H1 (cell line): ENCODE data around the gene SLC8A3. TPM values are rescaled to one million over a fixed set of nuclear protein-coding genes. Genes with fewer than 3 reads are reported as not detected.

ENCODE experiments used
- CTCF ChIA-PET: fragments of 300-600 bp; sonication (Branson Sonifier 250); formaldehyde crosslinking; loops from one replicate; lab custom pipeline; 2021; ENCODE audit not compliant: partially characterized antibody; lab: Charles Lee
- POLR2A ChIA-PET: fragments of 300-600 bp; sonication (Branson Sonifier 250); formaldehyde crosslinking; loops from one replicate; lab custom pipeline; 2021; ENCODE audit warnings: inconsistent platforms; ENCODE audit not compliant: partially characterized antibody; lab: Charles Lee
- DNase-seq, 2 experiments: peaks; one replicate each; pipeline versions ENCODE4 v3.0.0 to v3.0.0-alpha.2; 2010 to 2022; ENCODE audit warnings: low spot score in 2 of 2, low read depth in 1 of 2, mixed read lengths in 1 of 2
- FAIRE-seq: peaks from 2 replicates; lab custom pipeline; 2011; peaks lifted over from hg19 to GRCh38; lab: Jason Lieb, UNC
- H2AFZ ChIP-seq: 2 replicates; pipeline ENCODE4 v1.8.1; 2012; ENCODE audit warnings: low read length, inconsistent platforms
- H2AK5ac ChIP-seq: 2 replicates; pipeline ENCODE4 v1.6.1; 2013; ENCODE audit warnings: low read depth, low read length
- H2BK120ac ChIP-seq: replicated peaks from 2 replicates; pipeline ENCODE3; 2013; ENCODE audit warnings: low read depth, low read length, inconsistent platforms
- H2BK12ac ChIP-seq: 2 replicates; pipeline ENCODE4 v1.6.1; 2013; ENCODE audit warnings: low read depth, low read length
- H2BK15ac ChIP-seq: 2 replicates; pipeline ENCODE4 v1.6.1; 2013; ENCODE audit warnings: low read length
- H2BK20ac ChIP-seq: 2 replicates; pipeline ENCODE4 v1.6.1; 2013; ENCODE audit warnings: low read length
- H2BK5ac ChIP-seq: 2 replicates; pipeline ENCODE4 v1.6.1; 2013; ENCODE audit warnings: low read depth, low read length
- H3K14ac ChIP-seq: 2 replicates; pipeline ENCODE4 v1.6.1; 2013; ENCODE audit warnings: inconsistent platforms; ENCODE audit not compliant: insufficient read length
- H3K18ac ChIP-seq: 2 replicates; pipeline ENCODE4 v1.6.1; 2013; ENCODE audit warnings: low read length; ENCODE audit errors: extremely low read depth
- H3K23ac ChIP-seq: 2 replicates; pipeline ENCODE4 v1.6.1; 2013; ENCODE audit warnings: inconsistent platforms; ENCODE audit not compliant: insufficient read length
- H3K23me2 ChIP-seq: 2 replicates; pipeline ENCODE4 v1.6.1; 2013; ENCODE audit warnings: low read depth, low read length
- H3K27ac ChIP-seq: 2 replicates; pipeline ENCODE4 v1.6.1; 2011; ENCODE audit warnings: low read depth, low read length, inconsistent platforms
- H3K27me3 ChIP-seq, 4 experiments: replicated peaks in 1 of 4; 1 replicate in 1 of 4; 2 replicates in 3 of 4; pipeline versions ENCODE4 v1.6.1 to v1.8.1; 2011 to 2013; ENCODE audit warnings: low read length in 3 of 4, mild to moderate bottlenecking in 3 of 4, inconsistent platforms in 2 of 4, mixed read lengths in 2 of 4, moderate library complexity in 1 of 4; ENCODE audit not compliant: control insufficient read depth in 3 of 4, insufficient read depth in 3 of 4; ENCODE audit errors: extremely low read depth in 1 of 4
- H3K36me3 ChIP-seq, 4 experiments: 2 replicates each; pipeline versions ENCODE4 v1.6.1 to v1.8.1; 2011 to 2013; ENCODE audit warnings: mild to moderate bottlenecking in 4 of 4, low read length in 3 of 4, moderate library complexity in 2 of 4, control low read depth in 1 of 4, inconsistent platforms in 1 of 4; ENCODE audit not compliant: insufficient read depth in 4 of 4, control insufficient read depth in 2 of 4
- H3K4ac ChIP-seq: replicated peaks from 2 replicates; pipeline ENCODE3; 2013; ENCODE audit warnings: low read length, low read depth, mixed read lengths, inconsistent platforms; ENCODE audit not compliant: insufficient read length
- H3K4me1 ChIP-seq, 4 experiments: replicated peaks in 1 of 4; 1 replicate in 1 of 4; 2 replicates in 3 of 4; pipeline versions ENCODE4 v1.6.1 to v1.8.1; 2011 to 2013; ENCODE audit warnings: low read length in 3 of 4, inconsistent platforms in 2 of 4, mixed read lengths in 1 of 4; ENCODE audit not compliant: insufficient read depth in 4 of 4, control insufficient read depth in 3 of 4
- H3K4me2 ChIP-seq, 2 experiments: 2 replicates each; pipeline versions ENCODE4 v1.6.1 to v1.8.1; 2011 to 2013; ENCODE audit warnings: low read depth in 2 of 2, low read length in 2 of 2, control low read depth in 1 of 2, inconsistent platforms in 1 of 2, mild to moderate bottlenecking in 1 of 2; ENCODE audit not compliant: insufficient read depth in 1 of 2
- H3K4me3 ChIP-seq, 4 experiments: fragments of 200-600, 300-600 bp in 1 of 4; sonication (generic), shearing (Covaris generic), sonication (Bioruptor Twin) in 1 of 4; 2 replicates each; pipeline versions ENCODE4 v1.5.1 to v1.8.1; 2011 to 2016; ENCODE audit warnings: low read length in 4 of 4, low read depth in 3 of 4, control low read depth in 2 of 4, inconsistent platforms in 2 of 4, mild to moderate bottlenecking in 2 of 4, mixed read lengths in 1 of 4, moderate library complexity in 1 of 4; ENCODE audit not compliant: insufficient read depth in 2 of 4; ENCODE audit errors: extremely low read depth in 1 of 4
- H3K56ac ChIP-seq: replicated peaks from 2 replicates; pipeline ENCODE3; 2013; ENCODE audit warnings: low read depth, mild to moderate bottlenecking, mixed read lengths, low read length, inconsistent platforms; ENCODE audit not compliant: insufficient read length
- H3K79me1 ChIP-seq: 2 replicates; pipeline ENCODE4 v1.6.1; 2013; ENCODE audit warnings: low read depth, low read length, control low read depth
- H3K79me2 ChIP-seq, 2 experiments: 2 replicates each; pipeline versions ENCODE4 v1.6.1 to v1.8.1; 2012 to 2013; ENCODE audit warnings: low read length in 2 of 2, mild to moderate bottlenecking in 2 of 2, inconsistent platforms in 1 of 2; ENCODE audit not compliant: insufficient read depth in 2 of 2, control insufficient read depth in 1 of 2
- H3K9ac ChIP-seq, 4 experiments: replicated peaks in 1 of 4; 1 replicate in 1 of 4; 2 replicates in 3 of 4; pipeline versions ENCODE4 v1.6.1 to v1.8.1; 2011 to 2013; ENCODE audit warnings: low read depth in 3 of 4, low read length in 3 of 4, control low read depth in 2 of 4, mild to moderate bottlenecking in 2 of 4, moderate library complexity in 2 of 4, inconsistent platforms in 1 of 4; ENCODE audit errors: extremely low read depth in 1 of 4
- H3K9me3 ChIP-seq, 2 experiments: 2 replicates each; pipeline versions ENCODE4 v1.6.1 to v1.8.1; 2012 to 2013; ENCODE audit warnings: mild to moderate bottlenecking in 2 of 2, moderate library complexity in 2 of 2, control low read depth in 1 of 2, inconsistent platforms in 1 of 2, low read depth in 1 of 2, low read length in 1 of 2, mixed read lengths in 1 of 2; ENCODE audit not compliant: insufficient read depth in 2 of 2
- H4K20me1 ChIP-seq, 2 experiments: replicated peaks in 1 of 2; 2 replicates each; pipeline versions ENCODE3 to v1.8.1; 2011 to 2013; ENCODE audit warnings: inconsistent platforms in 2 of 2, low read length in 2 of 2, mild to moderate bottlenecking in 1 of 2; ENCODE audit not compliant: insufficient read depth in 2 of 2, control insufficient read depth in 1 of 2
- H4K5ac ChIP-seq: 2 replicates; pipeline ENCODE4 v1.6.1; 2013; ENCODE audit warnings: low read length, low read depth, mixed read lengths, inconsistent platforms; ENCODE audit not compliant: insufficient read length
- H4K8ac ChIP-seq: 2 replicates; pipeline ENCODE4 v1.8.0; 2013; ENCODE audit warnings: mild to moderate bottlenecking, moderate library complexity, low read length, inconsistent platforms; ENCODE audit not compliant: insufficient read depth; ENCODE audit errors: extremely low read depth
- H4K91ac ChIP-seq: replicated peaks from 2 replicates; pipeline ENCODE3; 2013; ENCODE audit warnings: low read length, mixed read lengths, inconsistent platforms; ENCODE audit not compliant: insufficient read length
- CREB1 ChIP-seq: IDR thresholded peaks from 2 replicates; pipeline ENCODE4 v1.6.1; 2012; ENCODE audit warnings: inconsistent platforms
- CTBP2 ChIP-seq: IDR thresholded peaks from 2 replicates; pipeline ENCODE4 v1.7.0; 2011; ENCODE audit warnings: borderline replicate concordance, mild to moderate bottlenecking, moderate library complexity, mixed read lengths, low read length; ENCODE audit not compliant: insufficient read depth, insufficient read length
- GTF2F1 ChIP-seq: IDR thresholded peaks from 2 replicates; pipeline ENCODE4 v1.6.1; 2012; ENCODE audit warnings: low read depth, low read length, improper control_type of control experiment, borderline replicate concordance
- JUN ChIP-seq: IDR thresholded peaks from 2 replicates; pipeline ENCODE4 v1.6.1; 2011; ENCODE audit warnings: low read depth, mild to moderate bottlenecking, improper control_type of control experiment, low read length
- KDM5A ChIP-seq: fragments of 200-600 bp; IDR thresholded peaks from 2 replicates; pipeline ENCODE4 v1.7.1; 2012; ENCODE audit warnings: mild to moderate bottlenecking, low read length, inconsistent platforms, mixed read lengths
- RBBP5 ChIP-seq: IDR thresholded peaks from 2 replicates; pipeline ENCODE4 v1.7.1; 2012; ENCODE audit warnings: low read depth, mild to moderate bottlenecking, inconsistent platforms, low read length, moderate library complexity, borderline replicate concordance
- RFX5 ChIP-seq: IDR thresholded peaks from 2 replicates; pipeline ENCODE4 v1.6.1; 2011; ENCODE audit warnings: low read depth, low read length, improper control_type of control experiment, borderline replicate concordance
- SIN3A ChIP-seq, 2 experiments: IDR thresholded peaks in 1 of 2; conservative IDR thresholded peaks in 1 of 2; 2 replicates each; pipeline ENCODE4 v1.6.1; 2011 to 2012; ENCODE audit warnings: low read length in 2 of 2, improper control_type of control experiment in 1 of 2, low read depth in 1 of 2, mild to moderate bottlenecking in 1 of 2
- SP1 ChIP-seq: IDR thresholded peaks from 2 replicates; pipeline ENCODE4 v1.6.1; 2011; ENCODE audit warnings: low read depth, low read length
- SP2 ChIP-seq: IDR thresholded peaks from 2 replicates; pipeline ENCODE4 v1.6.1; 2012; ENCODE audit warnings: mild to moderate bottlenecking, low read length, inconsistent platforms
- SP4 ChIP-seq: IDR thresholded peaks from 2 replicates; pipeline ENCODE4 v1.6.1; 2012; ENCODE audit warnings: low read length, inconsistent platforms
- SRF ChIP-seq: IDR thresholded peaks from 2 replicates; pipeline ENCODE4 v1.6.1; 2011; ENCODE audit warnings: mild to moderate bottlenecking, low read depth, low read length, moderate library complexity
- WGBS, 2 experiments: shearing (Covaris generic) in 1 of 2; methylation state at CpG; one replicate each; pipeline versions ENCODE4 v1.1.6 to v1.1.7; 2013 to 2015; ENCODE audit warnings: low lambda C conversion rate in 2 of 2, mixed read lengths in 2 of 2, inconsistent platforms in 1 of 2, low coverage in 1 of 2, missing lambda C conversion rate in 1 of 2; ENCODE audit not compliant: insufficient replicate concordance in 2 of 2, insufficient coverage in 1 of 2, insufficient read length in 1 of 2; ENCODE audit errors: extremely low coverage in 1 of 2, missing lambda C conversion rate in 1 of 2; 5-methylcytosine and 5-hydroxymethylcytosine counted together
- polyA plus RNA-seq, 7 experiments: library from polyadenylated mRNA; depleted of rRNA in 3 of 7; stranded (reverse) in 5 of 7; unstranded in 2 of 7; fragments of >200 nt in 5 of 7; fragments of 200-250 nt in 2 of 7; gene quantifications; 1 replicate in 5 of 7; 2 replicates in 1 of 7; 4 replicates in 1 of 7; pipeline versions ENCODE4 v1.2.1 to v1.2.3, GENCODE V29; 2011 to 2013; ENCODE audit warnings: missing spikeins in 2 of 7, mixed read lengths in 2 of 7
- total RNA-seq: library from RNA; stranded (reverse); fragmentation: NEBNext Ultra II Directional; extraction: Animal tissue kit (Norgen Biotek cat#: 25700); gene quantifications from 2 replicates; pipeline ENCODE4 v1.2.1, GENCODE V29; 2021

Gene SLC8A3
- total and polyA plus RNA-seq, 2 of the 8 experiments (the other 6 are each of a cell fraction or from before 2014, with no cell fraction given) = 0.38 to 1.1 TPM

- Histone ChIP-seq H4K91ac (no peak overlapping the region), H3K4me3 (no peak overlapping the region), H2AK5ac (no peak overlapping the region), H3K23ac (no peak overlapping the region), H4K8ac (no peak overlapping the region), H2BK120ac (no peak overlapping the region), H3K23me2 (no peaks in the 10 kb centered on the region), H3K79me2 (no peaks in the 10 kb centered on the region), H3K56ac (no peak overlapping the region), H4K5ac (no peak overlapping the region), H3K27me3 (no peaks in the 10 kb centered on the region; a peak in 1 of 7 replicates), H3K4me2 (no peak overlapping the region), H3K4ac (no peak overlapping the region), H3K27ac (no peak overlapping the region), H3K14ac (no peak overlapping the region), H2BK12ac (no peak overlapping the region), H2BK15ac (no peak overlapping the region), H3K9ac (no peak overlapping the region), H3K18ac (no peak overlapping the region), H4K20me1 (no peaks in the 10 kb centered on the region), H3K36me3 (no peaks in the 10 kb centered on the region), H2AFZ (no peak overlapping the region), H2BK20ac (no peak overlapping the region), H3K79me1 (no peaks in the 10 kb centered on the region), H3K4me1 (no peaks in the 10 kb centered on the region), H3K9me3 (no peaks in the 10 kb centered on the region), H2BK5ac (no peak overlapping the region)
- no peak for DNase-seq
- no peak for TF ChIP-seq SP4
- no peak for TF ChIP-seq RBBP5
- TF ChIP-seq CTBP2 = no peak
- no peak for TF ChIP-seq CREB1
- TF ChIP-seq SRF = no peak
- TF ChIP-seq GTF2F1 = no peak
- no peak for TF ChIP-seq KDM5A
- TF ChIP-seq SIN3A (conservative IDR thresholded peaks at IDR 0.05 in 1 of 2, IDR thresholded peaks at IDR 0.05 in 1 of 2; ENCODE audit: low read depth in 1 of 2, low read length in 2 of 2) = no peak
- no peak for TF ChIP-seq JUN
- no peak for TF ChIP-seq SP2
- no peak for TF ChIP-seq SP1
- TF ChIP-seq RFX5 = no peak
- no peak for FAIRE-seq
- 66% methylated on average over 2 of the region's 2 CpGs; no CpG with 5 or more reads in 1 of the 2 experiments for WGBS, 2 experiments
- CTCF ChIA-PET = interaction anchor here (1.1 to 5.6 kb wide), 3 partner anchors 11 to 174 kb away, joined by 5 to 36 read pairs (median 5); no protein-coding TSS in a partner anchor
- POLR2A ChIA-PET = no interaction called here
Observed at GRCh38 chr14:70084226-70084625, 104.5 kb downstream of the SLC8A3 start.
